Smooth muscle cell (in vitro differentiated cells): ENCODE data around the gene DOCK6. TPM values are rescaled to one million over a fixed set of nuclear protein-coding genes. Genes with fewer than 3 reads are reported as not detected.

Experiments used
- DNase-seq: peaks from one replicate; lab custom pipeline; 2025; ENCODE audit not compliant: unreplicated experiment; lab: John Stamatoyannopoulos, UW
- H2AFZ ChIP-seq: fragments of 200-600 bp; sonication (generic); 2 replicates; pipeline ENCODE4 v1.6.0; 2016; ENCODE audit warnings: antibody characterized with exemption, low read depth, mild to moderate bottlenecking
- H3F3A ChIP-seq: fragments of 200-600 bp; sonication (generic); 2 replicates; pipeline ENCODE4 v1.6.0; 2017; ENCODE audit warnings: antibody characterized with exemption, low read depth
- H3K27ac ChIP-seq: fragments of 200-600 bp; sonication (generic); 2 replicates; pipeline ENCODE4 v1.5.1; 2016; ENCODE audit warnings: low read depth, mild to moderate bottlenecking
- H3K27me3 ChIP-seq: fragments of 200-600 bp; sonication (generic); 2 replicates; pipeline ENCODE4 v1.6.1; 2016; ENCODE audit warnings: low read depth, mild to moderate bottlenecking
- H3K36me3 ChIP-seq: fragments of 200-600 bp; sonication (generic); 2 replicates; pipeline ENCODE4 v1.5.1; 2016; ENCODE audit warnings: low read depth
- H3K4me1 ChIP-seq: fragments of 200-600 bp; sonication (generic); 2 replicates; pipeline ENCODE4 v1.5.1; 2016; ENCODE audit warnings: low read depth
- H3K4me2 ChIP-seq: fragments of 200-600 bp; sonication (generic); 2 replicates; pipeline ENCODE4 v1.6.0; 2016; ENCODE audit warnings: mild to moderate bottlenecking
- H3K4me3 ChIP-seq: fragments of 200-600 bp; sonication (generic); 2 replicates; pipeline ENCODE4 v1.5.1; 2016; ENCODE audit warnings: mild to moderate bottlenecking
- H3K79me2 ChIP-seq: fragments of 200-600 bp; sonication (generic); 2 replicates; pipeline ENCODE4 v1.6.0; 2016; ENCODE audit warnings: low read depth, mild to moderate bottlenecking
- H3K9ac ChIP-seq: fragments of 200-600 bp; sonication (generic); 2 replicates; pipeline ENCODE4 v1.6.0; 2016; ENCODE audit warnings: low read depth
- H3K9me3 ChIP-seq: fragments of 200-600 bp; sonication (generic); replicated peaks from 2 replicates; pipeline ENCODE4 v1.5.1; 2016; ENCODE audit warnings: low read depth
- H4K20me1 ChIP-seq: fragments of 200-600 bp; sonication (generic); 2 replicates; pipeline ENCODE4 v1.6.0; 2016; ENCODE audit warnings: low read depth
- CTCF ChIP-seq: fragments of 200-600 bp; sonication (generic); IDR thresholded peaks from 2 replicates; pipeline ENCODE4 v1.5.1; 2017; ENCODE audit warnings: borderline replicate concordance, mild to moderate bottlenecking, antibody characterized with exemption; ENCODE audit not compliant: insufficient read depth, poor library complexity, severe bottlenecking
- WGBS: methylation state at CpG from one replicate; pipeline ENCODE4 v1.1.7; 2016; ENCODE audit warnings: low lambda C conversion rate; 5-methylcytosine and 5-hydroxymethylcytosine counted together
- polyA plus RNA-seq: library from polyadenylated mRNA; unstranded; fragments of >200 nt; fragmentation: Nextera tagmentation; extraction: Ambion mirVana; gene quantifications from 2 replicates; pipeline ENCODE4 v1.2.1, GENCODE V29; 2016
- total RNA-seq: library from RNA; depleted of rRNA; stranded (reverse); fragments of >200 nt; gene quantifications from 2 replicates; pipeline ENCODE4 v1.2.3, GENCODE V29; 2014

The DOCK6 gene
- total and polyA plus RNA-seq, 2 experiments from 2014 or later = 13.8 to 14.8 TPM

DNA sequence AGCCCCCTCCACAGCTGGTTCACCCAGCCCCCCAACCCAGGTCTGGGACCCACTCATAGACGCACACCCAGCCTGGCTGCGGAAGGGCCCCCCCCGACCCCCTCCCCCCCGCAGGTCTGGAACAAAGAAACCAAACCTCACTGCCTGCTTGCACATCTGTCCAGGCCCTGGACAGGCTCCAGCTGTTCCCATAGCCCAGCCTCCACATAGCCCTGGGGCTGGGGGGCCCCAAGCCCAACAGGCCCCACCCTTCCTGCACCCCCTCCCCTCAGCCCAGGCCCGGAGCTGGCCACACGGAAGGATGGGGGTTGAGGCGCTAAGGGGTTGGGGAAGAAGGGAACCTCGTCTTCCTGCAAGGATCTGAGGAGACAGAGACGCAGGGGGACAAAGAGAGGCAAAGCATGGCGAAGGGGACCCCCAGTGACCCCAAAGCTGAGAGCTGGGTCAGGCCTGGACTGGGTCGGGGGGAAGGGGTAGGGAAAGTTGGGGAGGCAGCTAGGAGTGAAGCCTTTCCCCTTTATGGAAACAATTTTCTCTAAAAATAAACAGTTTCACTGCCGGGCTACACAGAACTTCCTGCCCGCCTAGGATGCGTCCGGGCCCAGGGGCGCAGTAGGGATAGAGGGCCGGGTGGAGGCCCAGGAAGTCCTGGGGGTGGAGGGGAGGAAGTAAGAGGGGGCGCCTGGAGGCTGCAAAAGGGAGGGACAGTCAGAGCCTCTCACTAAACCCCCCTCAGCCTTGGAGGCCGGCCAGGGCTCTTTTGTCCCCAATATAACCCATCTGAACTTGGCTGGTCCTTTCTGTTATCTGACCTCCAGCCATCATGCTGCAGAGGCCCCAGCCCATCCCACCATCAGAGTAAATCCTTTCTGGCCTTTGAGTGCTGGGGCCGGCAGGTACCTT is 67.4 kb downstream of the DOCK6 start:
- Histone ChIP-seq H3K9ac (no peak overlapping the region), H3K4me3 (peak overlapping the region; percentile 15), H3K36me3 (no peaks in the 10 kb centered on the region), H3K27me3 (no peaks in the 10 kb centered on the region), H3K79me2 (peaks cover 34% of the 10 kb centered on the region), H4K20me1 (peaks cover 33% of the 10 kb centered on the region), H3K4me1 (no peaks in the 10 kb centered on the region), H3K9me3 (no peaks in the 10 kb centered on the region), H3K27ac (peak overlapping the region; percentile 12), H3K4me2 (peak overlapping the region; percentile 93), H2AFZ (no peak overlapping the region), H3F3A (peaks cover 19% of the 10 kb centered on the region)
- DNase-seq = no peak
- no peak for TF ChIP-seq CTCF
- WGBS = 64% methylated on average over 17 of the region's 20 CpGs

DNA sequence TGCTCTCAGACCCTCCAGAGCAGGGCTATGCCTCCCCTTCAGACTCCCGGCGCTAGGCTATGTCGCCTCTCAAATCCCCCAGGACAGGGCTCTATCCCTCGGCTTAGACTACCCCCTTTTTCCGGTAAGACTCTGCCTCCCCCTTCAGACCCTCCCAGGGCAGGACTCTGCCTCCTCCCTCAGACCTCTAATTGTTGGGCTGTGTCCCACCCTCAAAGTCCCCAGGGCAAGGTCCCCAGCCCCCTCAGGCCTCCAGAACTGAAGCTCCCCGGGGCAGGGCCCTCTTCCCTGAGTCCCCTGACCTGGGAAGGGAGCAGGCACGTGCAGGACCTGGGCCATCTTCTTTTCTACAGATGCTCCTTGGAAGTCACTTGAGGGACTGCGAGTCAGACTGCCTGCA is 68.2 kb downstream of the DOCK6 start:
- Histone ChIP-seq H3K9ac (no peak overlapping the region), H3K9me3 (no peaks in the 10 kb centered on the region), H3K4me2 (no peak overlapping the region), H3K4me1 (no peaks in the 10 kb centered on the region), H3K36me3 (no peaks in the 10 kb centered on the region), H3K4me3 (no peak overlapping the region), H4K20me1 (peaks cover 36% of the 10 kb centered on the region), H3K27me3 (no peaks in the 10 kb centered on the region), H3K79me2 (peaks cover 36% of the 10 kb centered on the region), H2AFZ (no peak overlapping the region), H3F3A (peaks cover 19% of the 10 kb centered on the region), H3K27ac (no peak overlapping the region)
- 94% methylated on average over 8 of the region's 8 CpGs for WGBS
- DNase-seq = no peak
- no peak for TF ChIP-seq CTCF

GRCh38 chr19:11192957-11193939 is 69.1 kb downstream of the DOCK6 start:
- Histone ChIP-seq H3K27me3 (no peaks in the 10 kb centered on the region), H3K36me3 (no peaks in the 10 kb centered on the region), H3K9me3 (no peaks in the 10 kb centered on the region), H4K20me1 (peaks cover 36% of the 10 kb centered on the region), H3K4me1 (no peaks in the 10 kb centered on the region), H3K4me3 (no peak overlapping the region), H3K4me2 (no peak overlapping the region), H2AFZ (no peak overlapping the region), H3K79me2 (peaks cover 43% of the 10 kb centered on the region), H3F3A (peaks cover 18% of the 10 kb centered on the region), H3K27ac (no peak overlapping the region), H3K9ac (no peak overlapping the region)
- TF ChIP-seq CTCF = no peak
- WGBS = 99% methylated on average over 67 of the region's 68 CpGs
- no peak for DNase-seq
